Testis (tissue), 3 donors: ENCODE data around the gene ADM2. TPM values are rescaled to one million over a fixed set of nuclear protein-coding genes. Genes with fewer than 3 reads are reported as not detected.
A peak's percentile ranks its signal among the peaks of the same experiment; 100 is the strongest.

Experiments used
- DNase-seq: peaks from one replicate; pipeline ENCODE4 v3.0.0-alpha.2; 2019
- H3K27ac ChIP-seq, 2 donors: fragments of 200-600 bp; sonication (generic); one replicate each; pipeline ENCODE4 v1.5.1; 2019
- H3K27me3 ChIP-seq: fragments of 200-600 bp; sonication (generic); one replicate; pipeline ENCODE4 v1.5.1; 2019
- H3K36me3 ChIP-seq: fragments of 200-600 bp; sonication (generic); one replicate; pipeline ENCODE4 v1.5.1; 2017; ENCODE audit warnings: low read depth; ENCODE audit errors: missing control alignments
- H3K4me1 ChIP-seq: fragments of 200-600 bp; sonication (generic); one replicate; pipeline ENCODE4 v1.5.1; 2019
- H3K4me3 ChIP-seq, 2 donors: fragments of 200-600 bp; sonication (generic); one replicate each; pipeline ENCODE4 v1.5.1; 2017 to 2019
- H3K9me3 ChIP-seq: fragments of 200-600 bp; sonication (generic); one replicate; pipeline ENCODE4 v1.5.1; 2017
- POLR2A ChIP-seq: fragments of 450-650 bp; IDR thresholded peaks from one replicate; pipeline ENCODE4 v1.6.1; 2017; ENCODE audit warnings: antibody characterized with exemption, mild to moderate bottlenecking, moderate library complexity
- WGBS, 2 donors: methylation state at CpG; one replicate each; pipeline ENCODE4 v1.1.5; 2018; 5-methylcytosine and 5-hydroxymethylcytosine counted together
- intact Hi-C: fragments of 100-400 bp; cut with DNase I; formaldehyde crosslinking; loops from one replicate; pipeline ENCODE4 v1.15.1; 2023; ENCODE audit warnings: low total_unique reads
- polyA plus RNA-seq: library from polyadenylated mRNA; stranded (reverse); fragments of 350-450 nt; fragmentation: Illumina TruSeq; extraction: RNeasy Lipid Tissue Mini Kit (QIAGEN cat#74804); gene quantifications from one replicate; pipeline ENCODE4 v1.2.3, GENCODE V29; 2014; ENCODE audit warnings: low read depth, low replicate concordance; ENCODE audit not compliant: insufficient read depth
- total RNA-seq, 2 donors: library from RNA; depleted of rRNA; stranded (reverse); fragments of >200 nt; gene quantifications; one replicate each; pipeline ENCODE4 v1.2.3, GENCODE V29; 2016
- TF ChIP-seq, protein P1 (sequence below), 3 experiments: fragments of 450-650 bp in 2 of 3; fragments of 200-600 bp in 1 of 3; sonication (generic) in 1 of 3; IDR thresholded peaks; one replicate each; pipeline ENCODE4 v1.5.1; 2016 to 2019; ENCODE audit warnings: antibody characterized with exemption in 3 of 3, mild to moderate bottlenecking in 2 of 3, moderate library complexity in 1 of 3

ADM2 gene
- total and polyA plus RNA-seq, 3 donors from 2014 or later, result 0.99 to 1.9 (median 1.0) TPM

DNA sequence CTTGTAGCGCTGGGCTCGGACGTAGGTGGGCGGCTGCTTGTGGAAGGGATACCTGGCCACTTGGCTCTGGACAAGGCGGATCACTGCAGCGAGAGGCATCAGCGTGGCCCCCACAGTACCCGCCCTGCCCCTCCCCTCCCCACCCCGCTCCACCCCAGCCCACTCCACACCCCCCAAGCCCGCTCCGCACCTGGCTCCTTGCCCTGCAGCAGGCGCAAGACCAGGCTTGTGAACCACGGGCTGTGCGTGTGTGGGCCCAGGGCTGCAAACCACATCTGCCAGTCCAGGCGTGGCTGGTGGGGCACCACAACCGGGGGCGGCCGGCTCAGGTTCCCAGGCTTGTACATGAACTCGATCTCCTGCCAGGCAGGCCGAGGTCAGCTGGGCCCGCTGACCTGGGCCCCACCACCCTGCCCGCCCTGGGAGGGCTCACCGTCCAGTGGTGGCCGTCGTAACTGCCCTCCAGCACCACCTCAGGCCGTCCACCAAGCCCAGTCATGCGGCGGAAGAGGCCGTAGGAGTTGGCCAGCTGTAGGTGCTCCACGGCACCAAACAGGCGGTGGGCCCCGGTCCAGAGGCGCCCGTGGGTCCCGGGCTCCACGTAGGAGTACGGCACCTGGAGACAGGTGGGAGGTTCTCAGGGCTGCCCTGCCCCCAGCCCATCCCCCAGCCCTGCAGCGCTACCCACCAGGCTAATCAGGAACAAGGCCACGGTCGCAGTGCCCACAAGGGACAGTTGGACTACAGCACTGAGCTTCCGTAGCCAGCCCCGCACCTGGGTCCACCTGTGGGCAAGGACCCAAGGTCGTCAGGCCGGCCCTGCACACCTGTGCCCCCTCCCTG is 23.2 kb downstream of the ADM2 start:
- intact Hi-C loops, result no loop called here
- no peak overlapping the region for H3K27ac ChIP-seq
- no peak for DNase-seq
- H3K27me3 ChIP-seq, result no peaks in the 10 kb centered on the region
- peaks cover 9% of the 10 kb centered on the region for H3K4me1 ChIP-seq
- no peaks in the 10 kb centered on the region for H3K9me3 ChIP-seq
- H3K36me3 ChIP-seq, result no peaks in the 10 kb centered on the region
- 91 to 99% methylated on average over 19 to 44 of the region's 44 CpGs for WGBS, 2 donors
- TF ChIP-seq POLR2A, result no peak
- TF ChIP-seq, protein P1, sequence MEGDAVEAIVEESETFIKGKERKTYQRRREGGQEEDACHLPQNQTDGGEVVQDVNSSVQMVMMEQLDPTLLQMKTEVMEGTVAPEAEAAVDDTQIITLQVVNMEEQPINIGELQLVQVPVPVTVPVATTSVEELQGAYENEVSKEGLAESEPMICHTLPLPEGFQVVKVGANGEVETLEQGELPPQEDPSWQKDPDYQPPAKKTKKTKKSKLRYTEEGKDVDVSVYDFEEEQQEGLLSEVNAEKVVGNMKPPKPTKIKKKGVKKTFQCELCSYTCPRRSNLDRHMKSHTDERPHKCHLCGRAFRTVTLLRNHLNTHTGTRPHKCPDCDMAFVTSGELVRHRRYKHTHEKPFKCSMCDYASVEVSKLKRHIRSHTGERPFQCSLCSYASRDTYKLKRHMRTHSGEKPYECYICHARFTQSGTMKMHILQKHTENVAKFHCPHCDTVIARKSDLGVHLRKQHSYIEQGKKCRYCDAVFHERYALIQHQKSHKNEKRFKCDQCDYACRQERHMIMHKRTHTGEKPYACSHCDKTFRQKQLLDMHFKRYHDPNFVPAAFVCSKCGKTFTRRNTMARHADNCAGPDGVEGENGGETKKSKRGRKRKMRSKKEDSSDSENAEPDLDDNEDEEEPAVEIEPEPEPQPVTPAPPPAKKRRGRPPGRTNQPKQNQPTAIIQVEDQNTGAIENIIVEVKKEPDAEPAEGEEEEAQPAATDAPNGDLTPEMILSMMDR (IDR thresholded peaks at IDR 0.05), result no peak
- H3K4me3 ChIP-seq, result no peak overlapping the region

DNA sequence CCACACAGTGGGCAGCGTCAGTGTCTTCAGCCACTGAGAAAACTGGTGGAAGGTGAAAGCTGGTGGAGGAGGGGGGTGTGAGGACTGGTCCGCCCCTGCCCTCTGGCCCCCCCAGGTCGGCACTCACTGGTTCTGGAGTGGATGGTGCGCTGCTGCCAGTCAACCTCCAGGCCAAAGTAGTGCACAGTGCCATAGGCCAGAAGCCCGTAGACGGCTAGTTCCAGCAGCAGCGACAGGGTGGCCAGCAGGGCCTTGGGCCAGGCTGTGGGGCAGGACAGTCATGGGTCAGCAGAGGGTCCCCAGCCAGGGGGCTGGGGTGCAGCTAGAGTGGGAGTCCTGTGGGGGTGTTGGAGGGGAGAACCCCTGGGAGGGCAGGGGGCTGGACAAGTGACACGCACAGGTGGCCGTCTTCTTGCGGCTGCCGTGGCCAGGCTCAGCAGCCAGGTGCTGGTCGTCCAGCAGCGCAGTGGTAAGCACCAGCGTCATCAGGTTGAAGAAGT is 24.0 kb downstream of the ADM2 start:
- Histone ChIP-seq H3K27ac (no peak overlapping the region), H3K4me3 (no peak overlapping the region), H3K27me3 (no peaks in the 10 kb centered on the region), H3K9me3 (no peaks in the 10 kb centered on the region), H3K36me3 (no peaks in the 10 kb centered on the region), H3K4me1 (peaks cover 9% of the 10 kb centered on the region)
- WGBS, 2 donors, result 89 to 92% methylated on average over 8 to 14 of the region's 14 CpGs
- intact Hi-C loops, result no loop called here
- TF ChIP-seq, protein P1 (IDR thresholded peaks at IDR 0.05), result no peak
- no peak for TF ChIP-seq POLR2A
- no peak for DNase-seq

DNA sequence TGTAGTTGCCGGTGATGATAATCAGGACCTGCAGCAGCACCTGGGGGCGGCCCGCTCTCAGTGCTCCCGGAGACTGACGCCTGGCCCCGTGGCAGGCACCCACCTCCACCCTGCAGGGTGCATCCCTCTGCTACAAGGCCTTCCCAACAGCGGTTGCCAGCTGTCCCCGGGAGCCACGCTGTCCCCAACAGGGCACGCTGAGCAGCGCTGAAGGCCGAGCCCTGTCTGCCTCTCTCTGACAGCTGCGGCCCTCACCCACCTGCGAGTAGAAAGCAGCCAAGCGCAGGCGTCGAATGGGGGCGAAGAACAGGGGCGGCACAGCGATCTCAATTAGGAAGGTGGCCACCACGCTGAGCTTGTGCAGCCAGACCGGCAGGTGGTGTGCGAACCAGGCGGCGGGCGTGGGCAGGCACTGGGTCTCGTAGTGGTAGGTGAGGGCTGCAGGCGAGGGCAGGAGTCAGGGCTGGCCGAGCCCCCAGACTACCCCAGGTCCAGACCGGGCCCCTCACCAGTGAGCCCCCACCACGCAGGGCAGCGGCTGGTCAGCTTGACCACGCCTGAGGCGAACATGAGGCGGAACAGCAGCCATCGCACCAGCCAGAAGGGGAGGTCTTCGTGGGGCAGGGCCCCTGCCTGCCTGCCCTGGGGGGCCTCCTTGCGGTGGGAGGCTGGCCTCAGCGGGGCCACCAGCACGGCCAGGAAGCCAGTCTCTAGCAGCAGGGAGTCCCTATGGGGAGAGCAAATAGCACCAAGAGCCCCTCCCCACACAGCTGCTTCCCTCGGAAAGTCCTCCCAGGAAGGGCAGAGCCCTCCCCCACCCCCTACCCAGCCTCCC is 24.6 kb downstream of the ADM2 start:
- intact Hi-C loops, result no loop called here
- no peaks in the 10 kb centered on the region for H3K36me3 ChIP-seq
- no peak for DNase-seq
- H3K27me3 ChIP-seq, result no peaks in the 10 kb centered on the region
- WGBS, 2 donors, result 89 to 98% methylated on average over 4 to 41 of the region's 41 CpGs
- H3K27ac ChIP-seq, result no peak overlapping the region
- H3K9me3 ChIP-seq, result no peaks in the 10 kb centered on the region
- peaks cover 9% of the 10 kb centered on the region for H3K4me1 ChIP-seq
- TF ChIP-seq, protein P1 (IDR thresholded peaks at IDR 0.05), result no peak
- no peak for TF ChIP-seq POLR2A
- H3K4me3 ChIP-seq, result peak overlapping the region in 1 of 2 donors; percentile 81

DNA sequence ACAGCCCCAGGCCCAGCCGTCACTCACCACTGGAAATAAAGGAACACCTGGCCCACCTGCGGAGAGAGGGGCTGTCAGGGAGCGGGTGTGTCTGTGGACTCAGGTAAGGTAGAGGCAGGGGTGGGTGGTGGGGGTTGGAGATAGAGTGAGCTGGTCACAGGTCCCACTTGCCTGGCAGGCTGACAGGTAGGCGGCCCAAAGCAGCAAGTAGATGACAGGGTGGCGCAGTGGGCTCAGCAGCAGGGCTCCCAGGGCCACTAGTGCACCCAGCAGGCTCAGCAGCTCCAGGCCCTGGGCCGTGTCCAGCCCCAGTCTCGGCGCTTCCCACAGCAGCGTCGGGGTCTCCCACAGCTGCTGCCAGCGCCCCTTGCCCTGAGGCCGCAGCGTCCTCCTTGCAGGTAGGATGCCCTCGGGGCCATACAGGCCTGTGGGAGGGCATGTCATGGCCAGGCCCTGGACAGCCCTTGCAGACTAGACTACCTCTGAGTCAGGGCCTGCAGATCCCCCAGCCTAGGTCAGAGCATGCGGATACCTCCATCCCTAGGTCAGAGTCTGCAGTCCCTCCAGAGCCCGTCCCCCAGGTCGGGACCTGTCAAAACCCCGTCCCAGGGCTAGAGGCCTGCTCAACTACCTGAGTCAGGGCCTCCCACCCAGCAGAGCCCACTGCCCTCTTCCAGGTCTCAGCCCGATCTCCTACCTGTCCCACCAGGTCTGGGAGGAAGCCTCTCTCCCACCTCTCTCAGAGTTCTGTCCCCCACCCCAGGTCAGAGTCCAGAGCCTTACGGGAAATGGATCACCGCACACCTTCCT is 25.5 kb downstream of the ADM2 start:
- no peaks in the 10 kb centered on the region for H3K27me3 ChIP-seq
- TF ChIP-seq, protein P1 (IDR thresholded peaks at IDR 0.05), result no peak
- TF ChIP-seq POLR2A, result no peak
- intact Hi-C loops, result no loop called here
- peak overlapping the region; percentile 81 for H3K4me3 ChIP-seq
- H3K9me3 ChIP-seq, result no peaks in the 10 kb centered on the region
- peak overlapping the region; percentile 72 to 85 for H3K27ac ChIP-seq
- 15 to 24% methylated on average over 7 to 21 of the region's 21 CpGs for WGBS, 2 donors
- H3K36me3 ChIP-seq, result no peaks in the 10 kb centered on the region
- DNase-seq, result no peak
- H3K4me1 ChIP-seq, result peaks cover 9% of the 10 kb centered on the region
